Endothelial cell of umbilical vein (primary cell): Measurements from ENCODE around the gene ATAD1. TPM values are rescaled to one million over a fixed set of nuclear protein-coding genes. Genes with fewer than 3 reads are reported as not detected.

Experiments used
- BruUV-seq: library from RNA; stranded (reverse); fragments of 400-500 nt; replicated peaks from 2 replicates; lab custom pipeline; 2021; lab: Mats Ljungman, UMichigan
- CTCF ChIA-PET: fragments of 300-600, 350-600 bp; sonication (Branson Sonifier 250); formaldehyde crosslinking; loops from one replicate; lab custom pipeline; 2021; ENCODE audit warnings: antibody characterized with exemption, inconsistent platforms; lab: Charles Lee
- POLR2A ChIA-PET: fragments of 300-600, 350-600 bp; sonication (Branson Sonifier 250); formaldehyde crosslinking; loops from one replicate; lab custom pipeline; 2021; ENCODE audit warnings: antibody characterized with exemption, inconsistent platforms; lab: Charles Lee
- DNase-seq: peaks from one replicate; pipeline ENCODE4 v3.0.0-alpha.2; 2011; ENCODE audit warnings: low read depth, low spot score
- FAIRE-seq: peaks from 2 replicates; lab custom pipeline; 2011; peaks lifted over from hg19 to GRCh38; lab: Jason Lieb, UNC
- H2AFZ ChIP-seq: 2 replicates; pipeline ENCODE4 v1.6.0; 2012; ENCODE audit warnings: low read depth, low read length, control low read depth, inconsistent platforms
- H3K27ac ChIP-seq: 2 replicates; pipeline ENCODE4 v1.5.1; 2011; ENCODE audit warnings: low read depth, mild to moderate bottlenecking, control low read depth, low read length, moderate library complexity; ENCODE audit not compliant: insufficient read depth
- H3K27me3 ChIP-seq, 2 experiments: 2 replicates each; pipeline versions ENCODE4 v1.6.0 to v1.6.1; 2011; ENCODE audit warnings: low read length in 2 of 2, mixed read lengths in 1 of 2; ENCODE audit not compliant: control insufficient read depth in 2 of 2, insufficient read depth in 2 of 2
- H3K36me3 ChIP-seq, 2 experiments: 2 replicates in 1 of 2; 3 replicates in 1 of 2; pipeline ENCODE4 v1.5.1; 2011; ENCODE audit warnings: low read length in 2 of 2, mild to moderate bottlenecking in 1 of 2, moderate library complexity in 1 of 2; ENCODE audit not compliant: control insufficient read depth in 2 of 2, insufficient read depth in 2 of 2; ENCODE audit errors: extremely low read depth in 1 of 2
- H3K4me1 ChIP-seq: 3 replicates; pipeline ENCODE4 v1.5.1; 2011; ENCODE audit warnings: mild to moderate bottlenecking, low read length; ENCODE audit not compliant: control insufficient read depth, insufficient read depth; ENCODE audit errors: extremely low read depth
- H3K4me2 ChIP-seq: 2 replicates; pipeline ENCODE4 v1.6.1; 2011; ENCODE audit warnings: low read length, control low read depth, mixed read lengths; ENCODE audit not compliant: insufficient read depth
- H3K4me3 ChIP-seq, 3 experiments: fragments of 200-600 bp in 1 of 3; sonication (generic), shearing (Covaris generic) in 1 of 3; replicated peaks in 1 of 3; 2 replicates each; pipeline ENCODE4 v1.5.1; 2011 to 2016; ENCODE audit warnings: control low read depth in 3 of 3, low read length in 3 of 3, mild to moderate bottlenecking in 2 of 3, inconsistent platforms in 1 of 3, low read depth in 1 of 3, moderate library complexity in 1 of 3; ENCODE audit not compliant: insufficient read depth in 1 of 3
- H3K79me2 ChIP-seq: 2 replicates; pipeline ENCODE4 v1.6.0; 2012; ENCODE audit warnings: low read length, inconsistent platforms; ENCODE audit not compliant: control insufficient read depth, insufficient read depth
- H3K9ac ChIP-seq: replicated peaks from 2 replicates; pipeline ENCODE3; 2011; ENCODE audit warnings: low read length, control low read depth; ENCODE audit not compliant: insufficient read depth; ENCODE audit errors: extremely low read depth
- H3K9me1 ChIP-seq: replicated peaks from 3 replicates; pipeline ENCODE4 v1.6.0; 2011; ENCODE audit warnings: mild to moderate bottlenecking, low read length; ENCODE audit not compliant: control insufficient read depth, insufficient read depth; ENCODE audit errors: extremely low read depth
- H3K9me3 ChIP-seq: replicated peaks from 2 replicates; pipeline ENCODE4 v1.5.1; 2012; ENCODE audit warnings: low read length, inconsistent platforms; ENCODE audit not compliant: control insufficient read depth, insufficient read depth
- H4K20me1 ChIP-seq: replicated peaks from 2 replicates; pipeline ENCODE3; 2011; ENCODE audit warnings: mild to moderate bottlenecking, low read length; ENCODE audit not compliant: control insufficient read depth, insufficient read depth; ENCODE audit errors: extremely low read depth
- CTCF ChIP-seq, 2 donors: IDR thresholded peaks; 1 replicate in 1 of 2; 2 replicates in 1 of 2; pipeline ENCODE4 v1.5.1; 2011; ENCODE audit warnings: low read length in 2 of 2, mild to moderate bottlenecking in 2 of 2, moderate library complexity in 2 of 2, control low read depth in 1 of 2, inconsistent platforms in 1 of 2, low read depth in 1 of 2; ENCODE audit not compliant: insufficient read depth in 1 of 2; ENCODE audit errors: extremely low read depth in 1 of 2
- EZH2 ChIP-seq: IDR thresholded peaks from 2 replicates; pipeline ENCODE4 v1.6.1; 2012; ENCODE audit warnings: borderline replicate concordance, low read depth, mild to moderate bottlenecking, moderate library complexity, low read length, inconsistent platforms; ENCODE audit not compliant: severe bottlenecking
- FOS ChIP-seq: IDR thresholded peaks from 2 replicates; pipeline ENCODE4 v1.6.1; 2011; ENCODE audit warnings: mild to moderate bottlenecking, low read length, moderate library complexity, borderline replicate concordance; ENCODE audit not compliant: insufficient read depth
- GATA2 ChIP-seq: IDR thresholded peaks from 2 replicates; pipeline ENCODE4 v1.7.0; 2011; ENCODE audit warnings: low read depth, mild to moderate bottlenecking, moderate library complexity, mixed read lengths, low read length; ENCODE audit not compliant: insufficient read length, insufficient read depth
- JUN ChIP-seq: IDR thresholded peaks from 2 replicates; pipeline ENCODE4 v1.6.1; 2011; ENCODE audit warnings: borderline replicate concordance, low read depth; ENCODE audit not compliant: insufficient read length, insufficient read depth
- MAX ChIP-seq: IDR thresholded peaks from 2 replicates; pipeline ENCODE4 v1.6.1; 2011; ENCODE audit not compliant: insufficient read depth, insufficient read length
- MYC ChIP-seq: IDR thresholded peaks from one replicate; pipeline ENCODE4 v1.6.1; 2011; ENCODE audit warnings: mild to moderate bottlenecking, low read depth, low read length
- POLR2A ChIP-seq: IDR thresholded peaks from 2 replicates; pipeline ENCODE4 v1.6.1; 2012; ENCODE audit warnings: low read depth, mild to moderate bottlenecking, control low read depth, low read length
- POLR2AphosphoS5 ChIP-seq: IDR thresholded peaks from 2 replicates; pipeline ENCODE4 v1.6.1; 2012; ENCODE audit warnings: low read depth, mild to moderate bottlenecking, control low read depth, low read length, moderate library complexity; ENCODE audit not compliant: insufficient read depth
- dilution Hi-C: fragments of 300-500 bp; cut with MboI; formaldehyde crosslinking; loops from one replicate; pipeline ENCODE4 v1.15.0; 2019; ENCODE audit warnings: low sequenced_read_pairs; ENCODE audit not compliant: extremely low pct_ligation_motif_present
- intact Hi-C: fragments of 100-400 bp; cut with micrococcal nuclease; formaldehyde crosslinking; loops from one replicate; pipeline ENCODE4 v1.10.0; 2022
- polyA plus RNA-seq, 4 experiments: library from polyadenylated mRNA; depleted of rRNA in 3 of 4; stranded (reverse) in 3 of 4; unstranded in 1 of 4; fragments of >200 nt; gene quantifications; 2 replicates each; pipeline versions ENCODE4 v1.2.1 to v1.2.3, GENCODE V29; 2011 to 2012; ENCODE audit warnings: missing spikeins in 1 of 4
- total RNA-seq: library from RNA; stranded (reverse); gene quantifications from 2 replicates; pipeline ENCODE4 v1.2.3, GENCODE V29; 2021

ATAD1 gene
- total and polyA plus RNA-seq, 2 donors (not counting 3 experiments of a cell fraction or from before 2014, with no cell fraction given): 5.2 to 25.8 TPM

- POLR2A ChIA-PET: interaction anchor here (0.6 kb wide), 1 partner anchor 15 kb away, joined by 6 read pairs; no protein-coding TSS in a partner anchor
- TSS peak; percentile 85 for BruUV-seq
- Histone ChIP-seq H3K9me3 (no peaks in the 10 kb centered on the region), H3K4me3 (peak overlapping the region in 1 of 3 experiments; percentile 27), H3K27ac (peak overlapping the region; percentile 81), H4K20me1 (no peaks in the 10 kb centered on the region), H2AFZ (peak overlapping the region; percentile 61), H3K79me2 (no peaks in the 10 kb centered on the region), H3K9ac (peak overlapping the region; percentile 4), H3K27me3 (no peaks in the 10 kb centered on the region), H3K9me1 (peaks cover 2% of the 10 kb centered on the region), H3K36me3 (peaks cover 0 to 2% of the 10 kb centered on the region in 2 experiments), H3K4me2 (peak overlapping the region; percentile 70), H3K4me1 (peaks cover 29% of the 10 kb centered on the region)
- CTCF ChIA-PET: interaction anchor here (0.6 to 3.8 kb wide), 9 partner anchors 10 to 103 kb away, joined by 3 to 23 read pairs (median 6); no protein-coding TSS in a partner anchor
- intact Hi-C loops: no loop called here
- FAIRE-seq (peak; percentile 96), DNase-seq (peak; percentile 79)
- TF ChIP-seq JUN (no peak), FOS (peak; percentile 23), POLR2AphosphoS5 (peak; percentile 47)
- dilution Hi-C loops: no loop called here
These were observed 57.7 kb downstream of the ATAD1 start for GRCh38 chr10:87760195-87760905.

GRCh38 chr10:87759551-87759950, 58.5 kb downstream of the ATAD1 start:
- H3K4me3 ChIP-seq: no peak overlapping the region
- peak overlapping the region; percentile 4 for H3K9ac ChIP-seq
- peak overlapping the region; percentile 70 for H3K4me2 ChIP-seq
- dilution Hi-C loops: no loop called here
- H3K79me2 ChIP-seq: no peaks in the 10 kb centered on the region
- ChIA-PET CTCF (interaction anchor here (1.4 to 3.8 kb wide), 6 partner anchors 9 to 630 kb away, joined by 3 to 23 read pairs (median 7); no protein-coding TSS in a partner anchor), POLR2A (interaction anchor here (0.6 kb wide), 2 partner anchors 16 to 97 kb away, joined by 3 to 6 read pairs; no protein-coding TSS in a partner anchor)
- H3K9me3 ChIP-seq: no peaks in the 10 kb centered on the region
- no peak for DNase-seq
- no peak for FAIRE-seq
- BruUV-seq: TSS peak; percentile 50
- H3K27ac ChIP-seq: peak overlapping the region; percentile 81
- peaks cover 0 to 2% of the 10 kb centered on the region in 2 experiments for H3K36me3 ChIP-seq
- intact Hi-C loops: no loop called here
- no peaks in the 10 kb centered on the region for H4K20me1 ChIP-seq
- H2AFZ ChIP-seq: no peak overlapping the region
- peaks cover 29% of the 10 kb centered on the region for H3K4me1 ChIP-seq
- no peak for TF ChIP-seq CTCF (IDR thresholded peaks at IDR 0.05; ENCODE audit: extremely low read depth in 1 of 2, insufficient read depth in 1 of 2, low read depth in 1 of 2, low read length in 2 of 2)
- no peak for TF ChIP-seq MYC
- TF ChIP-seq JUN: no peak
- no peak for TF ChIP-seq FOS
- no peak for TF ChIP-seq MAX
- TF ChIP-seq GATA2: no peak
- TF ChIP-seq POLR2AphosphoS5: no peak
- no peak for TF ChIP-seq POLR2A
- no peak for TF ChIP-seq EZH2
- H3K27me3 ChIP-seq: no peaks in the 10 kb centered on the region
- peaks cover 2% of the 10 kb centered on the region for H3K9me1 ChIP-seq
